GM12878 (cell line): Measurements from ENCODE around the gene PCBP4. TPM values are rescaled to one million over a fixed set of nuclear protein-coding genes. Genes with fewer than 3 reads are reported as not detected.

ENCODE experiments used
- ATAC-seq: fragments of 200-7000 bp; cut with Tn5 transposase; 3 replicates; pipeline ENCODE4 v1.9.1; 2020; ENCODE audit warnings: mild to moderate bottlenecking, moderate library complexity
- BruUV-seq: library from RNA; stranded (reverse); fragments of 400-500 nt; replicated peaks from 2 replicates; lab custom pipeline; 2021; lab: Mats Ljungman, UMichigan
- CTCF ChIA-PET: fragments of 300-600 bp; sonication (Branson Sonifier 250); formaldehyde crosslinking; extraction: SDS; loops from one replicate; lab custom pipeline; 2021; ENCODE audit warnings: inconsistent platforms; lab: Yijun Ruan, JAX
- POLR2A ChIA-PET: fragments of 350-600 bp; formaldehyde crosslinking; extraction: SDS; loops from one replicate; lab custom pipeline; 2021; ENCODE audit warnings: inconsistent platforms; lab: Charles Lee
- RAD21 ChIA-PET: fragments of 300-600 bp; sonication (Branson Sonifier 250); formaldehyde crosslinking; loops from one replicate; lab custom pipeline; 2023; ENCODE audit warnings: antibody characterized with exemption; ENCODE audit not compliant: unreplicated experiment; lab: Charles Lee
- SMC1A ChIA-PET: fragments of 300-600 bp; sonication (Branson Sonifier 250); formaldehyde crosslinking; loops from one replicate; lab custom pipeline; 2023; ENCODE audit not compliant: unreplicated experiment, uncharacterized antibody; lab: Charles Lee
- DNase-seq: peaks from one replicate; pipeline ENCODE4 v3.0.0-alpha.2; 2011; ENCODE audit warnings: low read depth, low spot score
- FAIRE-seq: peaks from 3 replicates; lab custom pipeline; 2011; peaks lifted over from hg19 to GRCh38; lab: Jason Lieb, UNC
- H2AFZ ChIP-seq: 2 replicates; pipeline ENCODE4 v1.6.0; 2011; ENCODE audit warnings: low read depth, low read length, control low read depth; ENCODE audit not compliant: control insufficient read depth
- H3K27ac ChIP-seq: 2 replicates; pipeline ENCODE4 v1.5.1; 2011; ENCODE audit warnings: control low read depth; ENCODE audit not compliant: control insufficient read depth, insufficient read depth
- H3K27me3 ChIP-seq, 2 experiments: replicated peaks in 1 of 2; 2 replicates each; pipeline versions ENCODE4 v1.6.0 to v1.6.1; 2011; ENCODE audit warnings: low read length in 1 of 2; ENCODE audit not compliant: control insufficient read depth in 2 of 2, insufficient read depth in 2 of 2
- H3K36me3 ChIP-seq, 2 experiments: 2 replicates each; pipeline ENCODE4 v1.5.1; 2011; ENCODE audit warnings: low read length in 1 of 2; ENCODE audit not compliant: control insufficient read depth in 2 of 2, insufficient read depth in 2 of 2
- H3K4me1 ChIP-seq: 2 replicates; pipeline ENCODE4 v1.6.1; 2011; ENCODE audit warnings: mild to moderate bottlenecking, low read length, moderate library complexity, mixed read lengths; ENCODE audit not compliant: control insufficient read depth, insufficient read depth
- H3K4me2 ChIP-seq: 2 replicates; pipeline ENCODE4 v1.6.0; 2011; ENCODE audit warnings: control low read depth; ENCODE audit not compliant: control insufficient read depth, insufficient read depth
- H3K4me3 ChIP-seq: fragments of 200-600 bp; sonication (generic); 2 replicates; pipeline ENCODE4 v1.5.1; 2016
- H3K79me2 ChIP-seq: 2 replicates; pipeline ENCODE4 v1.6.0; 2011; ENCODE audit warnings: low read length; ENCODE audit not compliant: control insufficient read depth, insufficient read depth
- H3K9ac ChIP-seq: 2 replicates; pipeline ENCODE4 v1.8.0; 2011; ENCODE audit warnings: low read length, control low read depth, mixed read lengths; ENCODE audit not compliant: control insufficient read depth, insufficient read depth
- H3K9me3 ChIP-seq: replicated peaks from 3 replicates; pipeline ENCODE4 v1.5.1; 2011; ENCODE audit warnings: mild to moderate bottlenecking, low read length; ENCODE audit not compliant: control insufficient read depth, insufficient read depth
- H4K20me1 ChIP-seq: 2 replicates; pipeline ENCODE4 v1.6.0; 2011; ENCODE audit not compliant: control insufficient read depth, insufficient read depth
- BCL11A ChIP-seq: IDR thresholded peaks from 2 replicates; pipeline ENCODE4 v1.6.1; 2011; ENCODE audit warnings: low read depth, low read length
- E4F1 ChIP-seq: fragments of 450-650 bp; IDR thresholded peaks from 2 replicates; pipeline ENCODE4 v1.6.1; 2018; ENCODE audit warnings: borderline replicate concordance, mild to moderate bottlenecking; ENCODE audit not compliant: partially characterized antibody
- ESRRA ChIP-seq: IDR thresholded peaks from 2 replicates; pipeline ENCODE4 v1.6.1; 2012; ENCODE audit warnings: mild to moderate bottlenecking, low read length, improper control_type of control experiment
- HCFC1 ChIP-seq: fragments of 150-350 bp; IDR thresholded peaks from 2 replicates; pipeline ENCODE4 v1.6.1; 2014; ENCODE audit warnings: low read length
- KLF5 ChIP-seq: fragments of 450-650 bp; IDR thresholded peaks from 2 replicates; pipeline ENCODE4 v1.6.1; 2014; ENCODE audit warnings: mild to moderate bottlenecking; ENCODE audit not compliant: partially characterized antibody
- MEF2A ChIP-seq: IDR thresholded peaks from 2 replicates; pipeline ENCODE4 v1.6.1; 2011; ENCODE audit warnings: low read depth, mild to moderate bottlenecking, low read length, moderate library complexity; ENCODE audit not compliant: insufficient read depth
- NFYA ChIP-seq: IDR thresholded peaks from 2 replicates; pipeline ENCODE4 v1.6.1; 2011; ENCODE audit warnings: low read depth, mild to moderate bottlenecking, low read length, improper control_type of control experiment, borderline replicate concordance
- ZNF384 ChIP-seq: IDR thresholded peaks from 2 replicates; pipeline ENCODE4 v1.6.1; 2012; ENCODE audit warnings: low read depth, mild to moderate bottlenecking, low read length, improper control_type of control experiment, borderline replicate concordance
- ZSCAN29 ChIP-seq: fragments of 450-650 bp; IDR thresholded peaks from 2 replicates; pipeline ENCODE4 v1.6.1; 2017; ENCODE audit warnings: mild to moderate bottlenecking, moderate library complexity
- WGBS: methylation state at CpG from one replicate; pipeline ENCODE4 v1.1.6; 2016; ENCODE audit warnings: low lambda C conversion rate; ENCODE audit not compliant: insufficient replicate concordance, insufficient coverage; ENCODE audit errors: missing lambda C conversion rate; 5-methylcytosine and 5-hydroxymethylcytosine counted together
- in situ Hi-C: fragments of 300-500 bp; cut with MboI; formaldehyde crosslinking; loops from 9 replicates; pipeline ENCODE4 v1.14.3; 2018; ENCODE audit warnings: mixed read lengths
- intact Hi-C: fragments of 100-400 bp; cut with micrococcal nuclease; formaldehyde crosslinking; loops from one replicate; pipeline ENCODE4 v1.14.2; 2022; ENCODE audit not compliant: unreplicated experiment
- polyA plus RNA-seq, 11 experiments: library from polyadenylated mRNA; depleted of rRNA in 4 of 11; unstranded in 6 of 11; stranded (reverse) in 5 of 11; fragments of >200 nt; fragmentation: Nextera tagmentation in 4 of 11; fragmentation: Illumina TruSeq in 1 of 11; extraction: Ambion mirVana in 4 of 11; extraction: Trizol in 1 of 11; gene quantifications; 1 replicate in 1 of 11; 2 replicates in 10 of 11; pipeline versions ENCODE4 v1.2.1 to v1.2.3, GENCODE V29; 2011 to 2016; ENCODE audit warnings: inconsistent platforms in 2 of 11, missing spikeins in 2 of 11, low read depth in 1 of 11
- total RNA-seq, 4 experiments: library from RNA; depleted of rRNA in 3 of 4; stranded (reverse); fragments of >200 nt in 3 of 4; fragmentation: Illumina TruSeq in 1 of 4; extraction: Trizol in 1 of 4; gene quantifications; 2 replicates each; pipeline versions ENCODE4 v1.2.1 to v1.2.3, GENCODE V29; 2013 to 2021
- TF ChIP-seq, protein P1 (sequence below): IDR thresholded peaks from 2 replicates; pipeline ENCODE4 v1.6.1; 2011; ENCODE audit warnings: borderline replicate concordance, low read depth, mild to moderate bottlenecking, moderate library complexity, low read length; ENCODE audit not compliant: insufficient read depth, poor library complexity, severe bottlenecking
- TF ChIP-seq, protein P2 (sequence below): fragments of 150-350 bp; IDR thresholded peaks from 2 replicates; pipeline ENCODE4 v1.6.1; 2014; ENCODE audit warnings: mild to moderate bottlenecking, low read depth, low read length

Gene PCBP4
- total and polyA plus RNA-seq, 10 of the 15 experiments (the other 5 are each of a cell fraction or from before 2014, with no cell fraction given), result 0.05 to 14.5 (median 4.2) TPM

DNA sequence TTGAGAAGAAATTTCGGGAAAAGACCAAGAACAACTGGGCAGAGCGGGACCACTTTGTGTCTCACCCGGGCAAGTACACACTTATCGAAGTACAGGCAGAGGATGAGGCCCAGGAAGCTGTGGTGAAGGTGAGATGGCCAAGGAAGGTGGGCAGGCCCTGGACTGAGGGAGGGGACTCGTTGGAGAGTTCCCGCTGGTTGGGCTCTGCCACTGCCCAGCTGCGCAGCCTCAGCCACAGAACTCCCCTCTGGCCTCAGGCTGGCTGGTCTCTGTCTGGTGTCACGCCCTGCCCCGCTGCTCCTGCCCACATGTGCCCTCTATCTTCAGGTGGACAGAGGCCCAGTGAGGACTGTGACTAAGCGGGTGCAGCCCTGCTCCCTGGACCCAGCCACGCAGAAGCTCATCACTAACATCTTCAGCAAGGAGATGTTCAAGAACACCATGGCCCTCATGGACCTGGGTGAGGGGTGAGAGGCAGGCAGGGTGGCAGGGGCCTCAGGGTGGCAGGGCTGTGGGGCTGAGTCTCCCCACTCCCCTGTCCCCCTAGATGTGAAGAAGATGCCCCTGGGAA, 22.7 kb downstream of the PCBP4 start (continued):
- no peak for TF ChIP-seq NFYA
- no peak for TF ChIP-seq BCL11A
- TF ChIP-seq ESRRA, result no peak

DNA sequence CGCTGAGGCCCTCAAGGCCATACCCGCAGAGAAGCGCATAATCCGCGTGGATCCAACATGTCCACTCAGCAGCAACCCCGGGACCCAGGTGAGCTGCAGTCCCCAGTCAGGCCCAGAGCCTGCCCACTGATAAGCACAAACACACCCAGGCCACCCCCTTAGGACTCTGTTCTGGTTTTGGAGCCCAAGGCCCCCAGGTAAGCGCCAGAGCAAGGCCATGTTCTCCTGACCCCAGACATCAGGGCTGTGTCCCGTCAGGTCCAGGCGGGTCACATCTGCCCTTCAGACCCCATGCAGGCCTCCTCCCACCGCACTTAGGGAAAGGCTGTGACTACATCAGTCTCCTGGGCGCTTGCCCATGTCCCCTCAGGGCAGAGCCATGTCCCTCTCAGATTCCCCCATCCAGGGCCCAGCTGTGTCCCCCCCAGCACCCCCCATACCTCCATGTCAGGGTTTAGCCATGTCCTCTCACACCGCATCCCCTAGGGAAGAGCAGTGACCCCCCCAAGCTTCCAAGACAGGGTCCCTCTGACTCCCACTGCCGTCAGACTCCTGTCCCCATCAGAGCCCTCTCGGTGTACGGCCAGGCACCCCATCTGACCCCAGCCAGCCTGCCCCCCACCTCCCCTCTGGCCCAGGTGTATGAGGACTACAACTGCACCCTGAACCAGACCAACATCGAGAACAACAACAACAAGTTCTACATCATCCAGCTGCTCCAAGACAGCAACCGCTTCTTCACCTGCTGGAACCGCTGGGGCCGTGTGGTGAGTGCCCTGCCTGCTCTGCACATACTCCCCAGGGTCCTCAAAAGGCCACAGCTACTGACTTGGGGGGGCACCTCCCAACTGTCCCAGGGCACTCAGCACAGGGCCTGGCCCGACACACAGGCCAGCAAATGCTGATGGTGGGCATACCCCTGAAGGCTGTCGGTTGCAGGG, 23.5 kb downstream of the PCBP4 start:
- SMC1A ChIA-PET, result interaction anchor here (1.2 to 2.6 kb wide), 5 partner anchors 30 to 178 kb away, joined by 5 to 33 read pairs (median 8); partner anchors contain the start of genes ABHD14A, ABHD14B and ACY1
- H3K27ac ChIP-seq, result peak overlapping the region; percentile 98; the same call in 1 of the 2 replicates
- POLR2A ChIA-PET, result interaction anchor here (2.7 to 3.0 kb wide), 3 partner anchors 30 to 51 kb away, joined by 10 to 24 read pairs (median 14); partner anchors contain the start of genes ABHD14A, ABHD14B, ACY1 and RPL29
- peaks cover 0 to 4% of the 10 kb centered on the region in 2 experiments; a peak in 2 of 4 replicates for H3K36me3 ChIP-seq
- ATAC-seq (no peak), DNase-seq (no peak), FAIRE-seq (no peak)
- H3K79me2 ChIP-seq, result peaks cover 32% of the 10 kb centered on the region
- H3K4me2 ChIP-seq, result peak overlapping the region; percentile 100
- WGBS, result 94% methylated on average over 21 of the region's 21 CpGs
- H3K9me3 ChIP-seq, result no peaks in the 10 kb centered on the region
- H2AFZ ChIP-seq, result no peak overlapping the region
- RAD21 ChIA-PET, result interaction anchor here (0.6 to 4.2 kb wide), 10 partner anchors 25 to 211 kb away, joined by 3 to 34 read pairs (median 6); partner anchors contain the start of genes ABHD14B, ACY1, DUSP7 and POC1A
- H3K4me1 ChIP-seq, result peaks cover 11% of the 10 kb centered on the region
- H3K27me3 ChIP-seq, result no peaks in the 10 kb centered on the region
- CTCF ChIA-PET, result interaction anchor here (0.7 to 4.8 kb wide), 14 partner anchors 8 to 201 kb away, joined by 3 to 79 read pairs (median 6); partner anchors contain the start of genes ABHD14A, ABHD14B, ACY1 and RPL29
- H4K20me1 ChIP-seq, result no peaks in the 10 kb centered on the region
- in situ Hi-C loops, result no loop called here
- intact Hi-C loops, result loop anchor here (2.0 kb wide), 1 partner anchor 53 kb away; no protein-coding TSS in a partner anchor
- H3K9ac ChIP-seq, result peak overlapping the region; percentile 100; the same call in 1 of the 2 replicates
- no TSS peak for BruUV-seq
- H3K4me3 ChIP-seq, result peak overlapping the region; percentile 79
- TF ChIP-seq, protein P1, sequence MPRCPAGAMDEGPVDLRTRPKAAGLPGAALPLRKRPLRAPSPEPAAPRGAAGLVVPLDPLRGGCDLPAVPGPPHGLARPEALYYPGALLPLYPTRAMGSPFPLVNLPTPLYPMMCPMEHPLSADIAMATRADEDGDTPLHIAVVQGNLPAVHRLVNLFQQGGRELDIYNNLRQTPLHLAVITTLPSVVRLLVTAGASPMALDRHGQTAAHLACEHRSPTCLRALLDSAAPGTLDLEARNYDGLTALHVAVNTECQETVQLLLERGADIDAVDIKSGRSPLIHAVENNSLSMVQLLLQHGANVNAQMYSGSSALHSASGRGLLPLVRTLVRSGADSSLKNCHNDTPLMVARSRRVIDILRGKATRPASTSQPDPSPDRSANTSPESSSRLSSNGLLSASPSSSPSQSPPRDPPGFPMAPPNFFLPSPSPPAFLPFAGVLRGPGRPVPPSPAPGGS, result no peak
- TF ChIP-seq, protein P2, sequence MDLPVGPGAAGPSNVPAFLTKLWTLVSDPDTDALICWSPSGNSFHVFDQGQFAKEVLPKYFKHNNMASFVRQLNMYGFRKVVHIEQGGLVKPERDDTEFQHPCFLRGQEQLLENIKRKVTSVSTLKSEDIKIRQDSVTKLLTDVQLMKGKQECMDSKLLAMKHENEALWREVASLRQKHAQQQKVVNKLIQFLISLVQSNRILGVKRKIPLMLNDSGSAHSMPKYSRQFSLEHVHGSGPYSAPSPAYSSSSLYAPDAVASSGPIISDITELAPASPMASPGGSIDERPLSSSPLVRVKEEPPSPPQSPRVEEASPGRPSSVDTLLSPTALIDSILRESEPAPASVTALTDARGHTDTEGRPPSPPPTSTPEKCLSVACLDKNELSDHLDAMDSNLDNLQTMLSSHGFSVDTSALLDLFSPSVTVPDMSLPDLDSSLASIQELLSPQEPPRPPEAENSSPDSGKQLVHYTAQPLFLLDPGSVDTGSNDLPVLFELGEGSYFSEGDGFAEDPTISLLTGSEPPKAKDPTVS, result no peak
- TF ChIP-seq HCFC1, result no peak
- TF ChIP-seq ZSCAN29, result no peak
- no peak for TF ChIP-seq E4F1
- no peak for TF ChIP-seq KLF5
- no peak for TF ChIP-seq MEF2A
- no peak for TF ChIP-seq ZNF384
